ENCODE measurements around the gene BGN. TPM values are rescaled to one million over a fixed set of nuclear protein-coding genes. Genes with fewer than 3 reads are reported as not detected.

BGN gene
- total and polyA plus RNA-seq, 2 experiments from 2014 or later = 0.87 to 1.8 TPM

DNA sequence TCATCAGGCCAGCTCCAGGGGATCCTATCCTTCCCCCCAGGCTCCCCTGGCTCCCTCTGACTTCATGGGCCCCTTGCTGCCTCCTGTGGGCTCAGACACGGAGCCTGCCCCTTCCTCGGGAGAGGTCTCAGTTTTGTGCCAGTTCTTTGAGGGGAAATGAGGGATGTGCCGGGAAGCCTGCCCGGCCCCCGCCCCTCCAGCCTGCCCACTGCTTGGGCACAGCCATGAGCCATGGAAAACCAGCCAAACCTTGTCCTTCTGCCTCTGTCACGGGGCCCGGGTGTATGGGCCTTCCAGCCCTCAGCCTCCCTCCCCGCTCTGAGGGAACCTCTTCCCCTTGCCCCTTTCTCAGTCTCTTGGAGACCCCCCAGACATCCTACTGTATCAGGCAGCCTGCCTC lies 6.8 kb downstream of the BGN start (continued):
- TF ChIP-seq, protein P1, sequence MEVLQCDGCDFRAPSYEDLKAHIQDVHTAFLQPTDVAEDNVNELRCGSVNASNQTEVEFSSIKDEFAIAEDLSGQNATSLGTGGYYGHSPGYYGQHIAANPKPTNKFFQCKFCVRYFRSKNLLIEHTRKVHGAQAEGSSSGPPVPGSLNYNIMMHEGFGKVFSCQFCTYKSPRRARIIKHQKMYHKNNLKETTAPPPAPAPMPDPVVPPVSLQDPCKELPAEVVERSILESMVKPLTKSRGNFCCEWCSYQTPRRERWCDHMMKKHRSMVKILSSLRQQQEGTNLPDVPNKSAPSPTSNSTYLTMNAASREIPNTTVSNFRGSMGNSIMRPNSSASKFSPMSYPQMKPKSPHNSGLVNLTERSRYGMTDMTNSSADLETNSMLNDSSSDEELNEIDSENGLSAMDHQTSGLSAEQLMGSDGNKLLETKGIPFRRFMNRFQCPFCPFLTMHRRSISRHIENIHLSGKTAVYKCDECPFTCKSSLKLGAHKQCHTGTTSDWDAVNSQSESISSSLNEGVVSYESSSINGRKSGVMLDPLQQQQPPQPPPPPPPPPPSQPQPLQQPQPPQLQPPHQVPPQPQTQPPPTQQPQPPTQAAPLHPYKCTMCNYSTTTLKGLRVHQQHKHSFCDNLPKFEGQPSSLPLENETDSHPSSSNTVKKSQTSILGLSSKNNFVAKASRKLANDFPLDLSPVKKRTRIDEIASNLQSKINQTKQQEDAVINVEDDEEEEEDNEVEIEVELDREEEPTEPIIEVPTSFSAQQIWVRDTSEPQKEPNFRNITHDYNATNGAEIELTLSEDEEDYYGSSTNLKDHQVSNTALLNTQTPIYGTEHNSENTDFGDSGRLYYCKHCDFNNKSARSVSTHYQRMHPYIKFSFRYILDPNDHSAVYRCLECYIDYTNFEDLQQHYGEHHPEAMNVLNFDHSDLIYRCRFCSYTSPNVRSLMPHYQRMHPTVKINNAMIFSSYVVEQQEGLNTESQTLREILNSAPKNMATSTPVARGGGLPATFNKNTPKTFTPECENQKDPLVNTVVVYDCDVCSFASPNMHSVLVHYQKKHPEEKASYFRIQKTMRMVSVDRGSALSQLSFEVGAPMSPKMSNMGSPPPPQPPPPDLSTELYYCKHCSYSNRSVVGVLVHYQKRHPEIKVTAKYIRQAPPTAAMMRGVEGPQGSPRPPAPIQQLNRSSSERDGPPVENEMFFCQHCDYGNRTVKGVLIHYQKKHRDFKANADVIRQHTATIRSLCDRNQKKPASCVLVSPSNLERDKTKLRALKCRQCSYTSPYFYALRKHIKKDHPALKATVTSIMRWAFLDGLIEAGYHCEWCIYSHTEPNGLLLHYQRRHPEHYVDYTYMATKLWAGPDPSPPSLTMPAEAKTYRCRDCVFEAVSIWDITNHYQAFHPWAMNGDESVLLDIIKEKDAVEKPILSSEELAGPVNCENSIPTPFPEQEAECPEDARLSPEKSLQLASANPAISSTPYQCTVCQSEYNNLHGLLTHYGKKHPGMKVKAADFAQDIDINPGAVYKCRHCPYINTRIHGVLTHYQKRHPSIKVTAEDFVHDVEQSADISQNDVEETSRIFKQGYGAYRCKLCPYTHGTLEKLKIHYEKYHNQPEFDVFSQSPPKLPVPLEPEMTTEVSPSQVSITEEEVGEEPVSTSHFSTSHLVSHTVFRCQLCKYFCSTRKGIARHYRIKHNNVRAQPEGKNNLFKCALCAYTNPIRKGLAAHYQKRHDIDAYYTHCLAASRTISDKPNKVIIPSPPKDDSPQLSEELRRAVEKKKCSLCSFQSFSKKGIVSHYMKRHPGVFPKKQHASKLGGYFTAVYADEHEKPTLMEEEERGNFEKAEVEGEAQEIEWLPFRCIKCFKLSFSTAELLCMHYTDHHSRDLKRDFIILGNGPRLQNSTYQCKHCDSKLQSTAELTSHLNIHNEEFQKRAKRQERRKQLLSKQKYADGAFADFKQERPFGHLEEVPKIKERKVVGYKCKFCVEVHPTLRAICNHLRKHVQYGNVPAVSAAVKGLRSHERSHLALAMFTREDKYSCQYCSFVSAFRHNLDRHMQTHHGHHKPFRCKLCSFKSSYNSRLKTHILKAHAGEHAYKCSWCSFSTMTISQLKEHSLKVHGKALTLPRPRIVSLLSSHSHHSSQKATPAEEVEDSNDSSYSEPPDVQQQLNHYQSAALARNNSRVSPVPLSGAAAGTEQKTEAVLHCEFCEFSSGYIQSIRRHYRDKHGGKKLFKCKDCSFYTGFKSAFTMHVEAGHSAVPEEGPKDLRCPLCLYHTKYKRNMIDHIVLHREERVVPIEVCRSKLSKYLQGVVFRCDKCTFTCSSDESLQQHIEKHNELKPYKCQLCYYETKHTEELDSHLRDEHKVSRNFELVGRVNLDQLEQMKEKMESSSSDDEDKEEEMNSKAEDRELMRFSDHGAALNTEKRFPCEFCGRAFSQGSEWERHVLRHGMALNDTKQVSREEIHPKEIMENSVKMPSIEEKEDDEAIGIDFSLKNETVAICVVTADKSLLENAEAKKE (CRISPR knock-in tag; IDR thresholded peaks at IDR 0.05) = no peak
- no peak for TF ChIP-seq CREB1 (CRISPR knock-in tag; IDR thresholded peaks at IDR 0.05; ENCODE audit: low read depth)

DNA sequence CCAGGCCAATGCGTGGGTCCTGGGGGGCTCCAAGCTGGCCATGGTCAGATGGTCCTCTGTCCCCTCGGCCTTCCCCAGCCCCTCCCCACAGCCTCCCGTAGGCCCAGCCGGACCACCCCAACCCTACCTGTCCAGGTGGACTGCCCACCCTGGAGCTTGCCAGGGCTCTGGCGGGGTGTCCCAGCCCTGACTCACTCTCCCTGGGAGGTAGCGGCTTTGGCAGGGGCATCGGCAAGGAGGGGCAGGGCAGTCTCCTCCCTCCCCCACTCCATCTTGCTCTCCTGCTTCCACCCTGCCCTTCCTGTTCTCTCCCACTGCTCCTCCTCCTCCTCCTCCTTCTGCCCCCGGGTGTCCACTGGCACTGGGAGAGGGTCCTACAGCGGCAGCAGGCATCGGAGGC lies 7.4 kb downstream of the BGN start:
- ATAC-seq = no peak

DNA sequence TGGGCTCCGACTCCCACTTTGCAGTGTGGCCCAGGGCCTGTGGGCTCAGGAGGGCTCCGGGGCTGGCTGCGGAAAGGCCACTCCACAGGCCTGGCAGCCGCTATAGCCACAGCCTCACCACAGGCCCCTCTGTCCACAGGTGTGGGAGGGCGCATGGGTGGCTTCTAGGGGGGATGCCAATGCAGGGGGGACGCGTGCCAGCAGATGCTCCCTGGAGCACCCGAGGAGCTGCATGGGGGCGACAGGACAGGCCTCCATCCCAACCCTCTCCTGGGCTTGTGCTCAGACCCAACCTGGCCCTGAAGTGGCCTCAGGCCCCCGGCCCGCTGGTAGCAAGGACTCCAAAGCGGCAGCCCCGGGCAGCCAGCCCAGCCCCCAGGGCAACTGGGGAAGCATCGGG lies 8.0 kb downstream of the BGN start:
- no peak overlapping the region for H3K27ac Mint-ChIP-seq
- no peak overlapping the region for H3K4me3 Mint-ChIP-seq
- H3K4me1 Mint-ChIP-seq = no peaks in the 10 kb centered on the region
- H3K27me3 ChIP-seq (ENCODE audit: insufficient read depth) = no peaks in the 10 kb centered on the region
- H2AFZ ChIP-seq = no peak overlapping the region
- no peaks in the 10 kb centered on the region for H3K79me2 ChIP-seq (replicated peaks; ENCODE audit: insufficient read depth)
- no peaks in the 10 kb centered on the region for H3K9me3 Mint-ChIP-seq
- DNase-seq (ENCODE audit: low spot score) (no peak), ATAC-seq (no peak)
- H3K27me3 Mint-ChIP-seq (ENCODE audit: insufficient read depth, low read depth, poor library complexity) = peaks cover 4% of the 10 kb centered on the region
- no peak overlapping the region for H3K27ac ChIP-seq (ENCODE audit: low read depth)
- H3K9me2 ChIP-seq (ENCODE audit: insufficient read depth) = no peaks in the 10 kb centered on the region
- H3K4me1 ChIP-seq (ENCODE audit: insufficient read depth) = no peaks in the 10 kb centered on the region
- no peaks in the 10 kb centered on the region for H4K20me1 ChIP-seq (replicated peaks; ENCODE audit: insufficient read depth)
- no peaks in the 10 kb centered on the region for H3F3A ChIP-seq (replicated peaks; ENCODE audit: low read depth)
- no peak overlapping the region for H3K4me2 ChIP-seq
- no peaks in the 10 kb centered on the region for H3K36me3 ChIP-seq (ENCODE audit: insufficient read depth)
- H3K4me3 ChIP-seq = no peak overlapping the region
- H3K36me3 Mint-ChIP-seq (ENCODE audit: low read depth) = no peaks in the 10 kb centered on the region
- TF ChIP-seq, protein P2, sequence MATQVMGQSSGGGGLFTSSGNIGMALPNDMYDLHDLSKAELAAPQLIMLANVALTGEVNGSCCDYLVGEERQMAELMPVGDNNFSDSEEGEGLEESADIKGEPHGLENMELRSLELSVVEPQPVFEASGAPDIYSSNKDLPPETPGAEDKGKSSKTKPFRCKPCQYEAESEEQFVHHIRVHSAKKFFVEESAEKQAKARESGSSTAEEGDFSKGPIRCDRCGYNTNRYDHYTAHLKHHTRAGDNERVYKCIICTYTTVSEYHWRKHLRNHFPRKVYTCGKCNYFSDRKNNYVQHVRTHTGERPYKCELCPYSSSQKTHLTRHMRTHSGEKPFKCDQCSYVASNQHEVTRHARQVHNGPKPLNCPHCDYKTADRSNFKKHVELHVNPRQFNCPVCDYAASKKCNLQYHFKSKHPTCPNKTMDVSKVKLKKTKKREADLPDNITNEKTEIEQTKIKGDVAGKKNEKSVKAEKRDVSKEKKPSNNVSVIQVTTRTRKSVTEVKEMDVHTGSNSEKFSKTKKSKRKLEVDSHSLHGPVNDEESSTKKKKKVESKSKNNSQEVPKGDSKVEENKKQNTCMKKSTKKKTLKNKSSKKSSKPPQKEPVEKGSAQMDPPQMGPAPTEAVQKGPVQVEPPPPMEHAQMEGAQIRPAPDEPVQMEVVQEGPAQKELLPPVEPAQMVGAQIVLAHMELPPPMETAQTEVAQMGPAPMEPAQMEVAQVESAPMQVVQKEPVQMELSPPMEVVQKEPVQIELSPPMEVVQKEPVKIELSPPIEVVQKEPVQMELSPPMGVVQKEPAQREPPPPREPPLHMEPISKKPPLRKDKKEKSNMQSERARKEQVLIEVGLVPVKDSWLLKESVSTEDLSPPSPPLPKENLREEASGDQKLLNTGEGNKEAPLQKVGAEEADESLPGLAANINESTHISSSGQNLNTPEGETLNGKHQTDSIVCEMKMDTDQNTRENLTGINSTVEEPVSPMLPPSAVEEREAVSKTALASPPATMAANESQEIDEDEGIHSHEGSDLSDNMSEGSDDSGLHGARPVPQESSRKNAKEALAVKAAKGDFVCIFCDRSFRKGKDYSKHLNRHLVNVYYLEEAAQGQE (IDR thresholded peaks at IDR 0.05; ENCODE audit: unreplicated experiment) = no peak
- TF ChIP-seq, protein P3, sequence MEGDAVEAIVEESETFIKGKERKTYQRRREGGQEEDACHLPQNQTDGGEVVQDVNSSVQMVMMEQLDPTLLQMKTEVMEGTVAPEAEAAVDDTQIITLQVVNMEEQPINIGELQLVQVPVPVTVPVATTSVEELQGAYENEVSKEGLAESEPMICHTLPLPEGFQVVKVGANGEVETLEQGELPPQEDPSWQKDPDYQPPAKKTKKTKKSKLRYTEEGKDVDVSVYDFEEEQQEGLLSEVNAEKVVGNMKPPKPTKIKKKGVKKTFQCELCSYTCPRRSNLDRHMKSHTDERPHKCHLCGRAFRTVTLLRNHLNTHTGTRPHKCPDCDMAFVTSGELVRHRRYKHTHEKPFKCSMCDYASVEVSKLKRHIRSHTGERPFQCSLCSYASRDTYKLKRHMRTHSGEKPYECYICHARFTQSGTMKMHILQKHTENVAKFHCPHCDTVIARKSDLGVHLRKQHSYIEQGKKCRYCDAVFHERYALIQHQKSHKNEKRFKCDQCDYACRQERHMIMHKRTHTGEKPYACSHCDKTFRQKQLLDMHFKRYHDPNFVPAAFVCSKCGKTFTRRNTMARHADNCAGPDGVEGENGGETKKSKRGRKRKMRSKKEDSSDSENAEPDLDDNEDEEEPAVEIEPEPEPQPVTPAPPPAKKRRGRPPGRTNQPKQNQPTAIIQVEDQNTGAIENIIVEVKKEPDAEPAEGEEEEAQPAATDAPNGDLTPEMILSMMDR (conservative IDR thresholded peaks at IDR 0.05; ENCODE audit: low read depth in 2 of 2) = no peak
- TF ChIP-seq STAT1 (IDR thresholded peaks at IDR 0.05; ENCODE audit: unreplicated experiment) (no peak), CREB1 (CRISPR knock-in tag; IDR thresholded peaks at IDR 0.05; ENCODE audit: low read depth) (no peak), ZNF331 (CRISPR knock-in tag; IDR thresholded peaks at IDR 0.05; ENCODE audit: low read depth) (no peak)
- TF ChIP-seq, protein P4, sequence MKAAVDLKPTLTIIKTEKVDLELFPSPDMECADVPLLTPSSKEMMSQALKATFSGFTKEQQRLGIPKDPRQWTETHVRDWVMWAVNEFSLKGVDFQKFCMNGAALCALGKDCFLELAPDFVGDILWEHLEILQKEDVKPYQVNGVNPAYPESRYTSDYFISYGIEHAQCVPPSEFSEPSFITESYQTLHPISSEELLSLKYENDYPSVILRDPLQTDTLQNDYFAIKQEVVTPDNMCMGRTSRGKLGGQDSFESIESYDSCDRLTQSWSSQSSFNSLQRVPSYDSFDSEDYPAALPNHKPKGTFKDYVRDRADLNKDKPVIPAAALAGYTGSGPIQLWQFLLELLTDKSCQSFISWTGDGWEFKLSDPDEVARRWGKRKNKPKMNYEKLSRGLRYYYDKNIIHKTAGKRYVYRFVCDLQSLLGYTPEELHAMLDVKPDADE (IDR thresholded peaks at IDR 0.05) = no peak

More for the DNA sequence above, 7.4 kb downstream of the BGN start:
- H3K4me2 ChIP-seq = no peak overlapping the region
- H4K20me1 ChIP-seq (replicated peaks; ENCODE audit: insufficient read depth) = no peaks in the 10 kb centered on the region
- H3K9me2 ChIP-seq (ENCODE audit: insufficient read depth) = no peaks in the 10 kb centered on the region
- no peaks in the 10 kb centered on the region for H3K36me3 ChIP-seq (ENCODE audit: insufficient read depth)
- TF ChIP-seq JUNB (IDR thresholded peaks at IDR 0.05; ENCODE audit: unreplicated experiment) = no peak
- Mint-ChIP-seq H3K27ac (no peak overlapping the region), H3K9me3 (no peaks in the 10 kb centered on the region), H3K27me3 (ENCODE audit: insufficient read depth, low read depth, poor library complexity) (peaks cover 4% of the 10 kb centered on the region), H3K4me3 (no peak overlapping the region), H3K4me1 (no peaks in the 10 kb centered on the region), H3K36me3 (ENCODE audit: low read depth) (no peaks in the 10 kb centered on the region)
- H3K4me1 ChIP-seq (ENCODE audit: insufficient read depth) = no peaks in the 10 kb centered on the region
- no peak for DNase-seq (ENCODE audit: low spot score)
- H3K27me3 ChIP-seq (ENCODE audit: insufficient read depth) = no peaks in the 10 kb centered on the region
- H3F3A ChIP-seq (replicated peaks; ENCODE audit: low read depth) = no peaks in the 10 kb centered on the region
- H3K79me2 ChIP-seq (replicated peaks; ENCODE audit: insufficient read depth) = no peaks in the 10 kb centered on the region
- no peak overlapping the region for H3K27ac ChIP-seq (ENCODE audit: low read depth)
- no peak overlapping the region for H2AFZ ChIP-seq
- no peak overlapping the region for H3K4me3 ChIP-seq

Measured in GM23338 (cell line).